ENCODE measurements around the gene ZNF804A. TPM values are rescaled to one million over a fixed set of nuclear protein-coding genes. Genes with fewer than 3 reads are reported as not detected.

Gene ZNF804A
- total and polyA plus RNA-seq, 2 of the 4 experiments (the other 2 are of a cell fraction), result 2.2 to 2.7 TPM

GRCh38 chr2:184847331-184847730 lies 249.0 kb downstream of the ZNF804A start:
- Histone ChIP-seq H3K4me2 (ENCODE audit: low read depth, low read length) (no peak overlapping the region), H3K4me3 (ENCODE audit: insufficient read depth, low read depth, low read length) (no peak overlapping the region), H3K79me1 (ENCODE audit: low read depth in 1 of 2, low read length in 2 of 2) (no peaks in the 10 kb centered on the region), H2BK5ac (ENCODE audit: low read depth, low read length, poor library complexity, severe bottlenecking) (no peak overlapping the region), H4K8ac (ENCODE audit: low read depth in 2 of 2, low read length in 2 of 2) (no peak overlapping the region), H2BK120ac (ENCODE audit: low read depth, low read length) (no peak overlapping the region), H3K27ac (ENCODE audit: insufficient read depth, low read length) (no peak overlapping the region), H4K20me1 (ENCODE audit: insufficient read depth, low read length) (no peaks in the 10 kb centered on the region), H3K14ac (replicated peaks; ENCODE audit: low read depth, low read length) (no peak overlapping the region), H3K9me1 (ENCODE audit: insufficient read depth, low read length) (no peaks in the 10 kb centered on the region), H3K9ac (ENCODE audit: low read depth, low read length) (no peak overlapping the region), H2AK9ac (replicated peaks; ENCODE audit: low read depth, low read length, poor library complexity) (no peak overlapping the region), H3K4me1 (ENCODE audit: control insufficient read depth, insufficient read depth, low read length) (no peaks in the 10 kb centered on the region), H4K5ac (ENCODE audit: low read depth, low read length) (no peak overlapping the region), H3K36me3 (ENCODE audit: control insufficient read depth, insufficient read depth, low read length) (no peaks in the 10 kb centered on the region), H3K56ac (ENCODE audit: extremely low read depth, insufficient read depth, low read length) (no peak overlapping the region), H3K18ac (ENCODE audit: low read depth, low read length) (no peak overlapping the region), H3K9me3 (ENCODE audit: control insufficient read depth, insufficient read depth, low read length) (no peaks in the 10 kb centered on the region), H2AK5ac (ENCODE audit: low read depth, low read length) (no peak overlapping the region), H2BK15ac (ENCODE audit: low read depth, low read length) (no peak overlapping the region), H4K91ac (ENCODE audit: insufficient read depth, low read depth, low read length) (no peak overlapping the region), H3K27me3 (ENCODE audit: control insufficient read depth, insufficient read depth, low read length) (no peaks in the 10 kb centered on the region), H2BK20ac (ENCODE audit: low read depth, low read length) (no peak overlapping the region), H3K23ac (ENCODE audit: low read depth, low read length) (no peak overlapping the region), H2AFZ (replicated peaks; ENCODE audit: low read length, poor library complexity) (no peak overlapping the region), H3K4ac (ENCODE audit: low read depth, low read length) (no peak overlapping the region)
- DNase-seq, result no peak
- POLR2A ChIA-PET (ENCODE audit: unreplicated experiment), result no interaction called here
- WGBS, 2 experiments (ENCODE audit: extremely low coverage in 2 of 2, insufficient read length in 1 of 2), result 50% methylated on average over 1 of the region's 2 CpGs; no CpG with 5 or more reads in 1 of the 2 experiments
- dilution Hi-C loops (cut with HindIII; ENCODE audit: low sequenced_read_pairs, unreplicated experiment) (no loop called here), in situ Hi-C loops (cut with MboI; ENCODE audit: low sequenced_read_pairs) (no loop called here), intact Hi-C loops (cut with micrococcal nuclease) (no loop called here)
- no TSS peak for BruUV-seq (replicated peaks)
- no peak for TF ChIP-seq RAD21 (IDR thresholded peaks at IDR 0.05; ENCODE audit: low read length)
- no peak for TF ChIP-seq ELK1 (IDR thresholded peaks at IDR 0.05; ENCODE audit: borderline replicate concordance, low read depth, low read length)
- no peak for TF ChIP-seq CEBPB (IDR thresholded peaks at IDR 0.05; ENCODE audit: low read depth, low read length)
- TF ChIP-seq NFE2L2 (IDR thresholded peaks at IDR 0.05; ENCODE audit: low read depth, low read length), result no peak
- no peak for TF ChIP-seq CTCF (conservative IDR thresholded peaks at IDR 0.05; ENCODE audit: low read depth, low read length)
- TF ChIP-seq USF2 (IDR thresholded peaks at IDR 0.05; ENCODE audit: low read depth, low read length), result no peak
- TF ChIP-seq MAZ (IDR thresholded peaks at IDR 0.05; ENCODE audit: borderline replicate concordance, low read depth, low read length), result no peak
- TF ChIP-seq SMC3 (IDR thresholded peaks at IDR 0.05; ENCODE audit: low read depth, low read length), result no peak
- CTCF ChIA-PET, result no interaction called here
- ATAC-seq (ENCODE audit: low read depth), result no peak
